ENCODE data around the gene PSAT1. TPM values are rescaled to one million over a fixed set of nuclear protein-coding genes. Genes with fewer than 3 reads are reported as not detected.

Gene PSAT1
- total RNA-seq, 1 experiment from 2014 or later, result 173 TPM

DNA sequence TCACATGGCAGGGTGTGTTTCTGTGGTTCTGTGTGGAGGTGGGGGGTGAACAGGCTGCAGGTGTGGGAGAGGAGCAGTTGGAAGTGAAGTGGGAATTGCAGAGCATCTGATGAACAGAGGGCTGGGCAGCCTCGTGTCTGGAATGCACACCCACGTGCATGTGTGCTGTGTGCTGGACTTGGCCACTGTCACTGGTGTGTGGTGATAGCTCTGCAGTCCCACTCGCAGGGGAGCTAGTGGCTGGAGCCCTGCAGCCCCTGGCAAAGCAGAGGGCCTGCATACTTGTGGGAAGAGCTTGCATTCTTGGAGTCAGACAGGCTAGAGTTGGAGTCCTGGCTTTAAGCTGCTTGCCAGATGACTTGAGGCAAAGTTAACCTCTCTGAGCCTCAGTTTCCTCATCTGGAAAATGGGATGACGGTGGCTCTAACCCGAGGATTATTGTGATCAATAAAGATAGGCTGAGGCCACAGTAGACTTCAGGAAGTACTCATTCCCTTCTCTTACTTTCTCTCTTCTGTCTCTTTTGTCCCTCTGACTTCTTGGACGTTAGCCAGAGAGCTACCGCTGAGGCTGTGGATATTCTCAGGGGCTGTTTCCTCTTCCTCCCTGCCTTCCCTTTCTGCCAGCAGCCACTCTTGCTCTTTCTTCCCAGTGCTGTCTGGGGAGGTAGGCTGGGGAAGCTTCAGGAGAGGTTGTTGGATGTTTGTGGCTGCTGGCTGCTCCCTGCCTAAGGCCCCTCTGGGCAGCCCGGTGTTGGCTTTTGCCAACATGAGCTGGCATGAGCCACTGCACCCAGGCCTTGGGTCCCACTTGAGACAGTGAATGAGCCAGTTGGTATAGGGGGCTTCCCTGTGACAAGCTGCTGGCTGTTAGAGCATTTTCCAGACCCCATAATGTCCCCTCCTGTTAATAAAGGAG lies 18.3 kb downstream of the PSAT1 start:
- Histone ChIP-seq H3K4me3 (ENCODE audit: low read length) (no peak overlapping the region), H3K9ac (ENCODE audit: low read length) (no peak overlapping the region), H2AFZ (ENCODE audit: low read length) (no peak overlapping the region), H3K9me3 (ENCODE audit: low read length) (no peaks in the 10 kb centered on the region), H3K27ac (ENCODE audit: low read length) (no peak overlapping the region), H3K4me2 (ENCODE audit: low read depth, low read length, poor library complexity, severe bottlenecking) (no peak overlapping the region), H3K36me3 (ENCODE audit: insufficient read depth, low read length) (peaks cover 32% of the 10 kb centered on the region), H3K27me3 (ENCODE audit: low read length) (no peaks in the 10 kb centered on the region), H3K4me1 (ENCODE audit: low read length) (peaks cover 19% of the 10 kb centered on the region), H3K79me2 (ENCODE audit: low read length) (peaks cover 4% of the 10 kb centered on the region; the same call in 1 of the 2 replicates), H4K20me1 (ENCODE audit: insufficient read depth, low read depth, low read length) (no peaks in the 10 kb centered on the region), H3K9me2 (replicated peaks; ENCODE audit: insufficient read depth, low read length) (no peaks in the 10 kb centered on the region)
- DNase-seq, result no peak

DNA sequence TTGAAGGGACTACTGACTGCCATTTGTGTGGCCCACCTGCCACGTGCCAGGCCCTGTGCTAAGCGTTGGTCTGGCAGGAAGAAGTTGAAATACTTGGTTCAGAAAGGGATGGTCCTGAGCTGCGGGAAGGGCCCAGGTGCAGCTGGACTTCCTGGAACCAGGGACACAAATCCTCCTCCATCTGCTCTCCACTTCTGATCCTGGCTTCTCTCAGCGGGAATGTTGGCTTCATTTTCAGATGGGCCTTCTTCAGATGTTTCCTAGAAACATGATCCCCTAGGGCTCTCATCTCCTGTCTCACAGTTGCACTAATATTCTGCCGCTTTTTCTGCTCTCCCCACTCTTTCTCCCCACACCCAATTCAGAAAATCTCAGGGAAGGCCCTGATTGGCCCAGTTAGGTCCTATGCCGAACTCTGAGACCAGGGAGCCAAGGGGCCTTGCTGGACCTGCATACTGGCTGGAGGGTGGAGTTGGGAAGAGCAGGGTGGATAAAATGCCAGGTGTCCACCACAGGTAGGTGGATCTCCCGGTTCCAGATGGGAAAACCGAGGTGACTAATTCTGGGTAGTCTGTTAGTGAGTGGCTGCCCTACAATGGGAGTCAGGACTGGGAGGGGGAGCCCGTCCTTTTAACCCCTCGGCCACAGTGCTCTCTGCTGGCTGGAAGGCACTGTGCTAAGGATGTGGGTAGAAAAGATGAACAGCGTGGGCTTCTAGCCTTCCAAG lies 19.4 kb downstream of the PSAT1 start:
- no peaks in the 10 kb centered on the region for H3K9me3 ChIP-seq (ENCODE audit: low read length)
- no peak overlapping the region for H3K27ac ChIP-seq (ENCODE audit: low read length)
- no peak overlapping the region for H3K9ac ChIP-seq (ENCODE audit: low read length)
- no peak for DNase-seq
- H2AFZ ChIP-seq (ENCODE audit: low read length), result no peak overlapping the region
- H3K4me2 ChIP-seq (ENCODE audit: low read depth, low read length, poor library complexity, severe bottlenecking), result no peak overlapping the region
- no peaks in the 10 kb centered on the region for H3K9me2 ChIP-seq (replicated peaks; ENCODE audit: insufficient read depth, low read length)
- peaks cover 19% of the 10 kb centered on the region for H3K4me1 ChIP-seq (ENCODE audit: low read length)
- no peaks in the 10 kb centered on the region for H4K20me1 ChIP-seq (ENCODE audit: insufficient read depth, low read depth, low read length)
- no peak overlapping the region for H3K4me3 ChIP-seq (ENCODE audit: low read length)
- H3K79me2 ChIP-seq (ENCODE audit: low read length), result peaks cover 4% of the 10 kb centered on the region; the same call in 1 of the 2 replicates
- no peaks in the 10 kb centered on the region for H3K27me3 ChIP-seq (ENCODE audit: low read length)
- peaks cover 34% of the 10 kb centered on the region for H3K36me3 ChIP-seq (ENCODE audit: insufficient read depth, low read length)

DNA sequence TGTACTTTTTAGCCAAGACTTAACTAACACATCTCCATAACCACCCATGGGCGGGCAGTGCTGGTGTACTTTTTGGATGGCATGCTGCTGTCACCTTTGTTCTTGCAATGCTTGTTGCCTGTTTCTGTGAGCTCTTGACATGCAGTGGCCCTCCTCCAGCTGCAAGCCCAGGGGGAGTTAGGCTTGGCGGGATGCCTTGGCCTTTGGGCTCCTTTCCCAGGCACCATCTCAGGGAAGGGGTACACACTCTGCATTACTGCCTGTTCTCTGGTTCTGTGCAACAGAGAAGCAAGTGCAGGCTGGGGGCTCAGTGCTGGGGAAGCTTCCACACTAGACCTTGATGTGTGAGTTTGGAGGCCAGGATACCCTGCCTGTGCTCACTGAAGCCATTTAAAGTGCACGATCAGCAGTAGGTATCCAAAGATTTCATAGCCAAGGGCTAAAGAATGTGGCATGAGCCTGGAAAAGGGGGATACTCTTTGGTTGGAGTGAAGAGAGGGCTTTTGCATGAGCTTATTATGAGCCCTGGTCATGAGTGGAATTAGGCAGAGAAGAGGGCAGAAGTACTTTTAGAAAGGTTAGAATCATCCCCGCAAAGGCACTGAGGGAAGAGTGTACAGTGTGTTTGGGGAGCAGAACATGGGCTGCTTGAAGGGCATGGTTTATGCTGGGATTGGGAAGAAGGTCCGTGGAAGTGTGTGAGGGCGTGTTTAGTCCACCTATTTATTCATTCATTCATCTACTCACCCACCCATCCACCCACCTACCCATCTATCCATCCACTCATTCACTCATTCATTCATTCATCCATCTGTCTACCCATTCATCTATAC lies 22.5 kb downstream of the PSAT1 start:
- Histone ChIP-seq H2AFZ (ENCODE audit: low read length) (no peak overlapping the region), H3K4me2 (ENCODE audit: low read depth, low read length, poor library complexity, severe bottlenecking) (no peak overlapping the region), H3K4me1 (ENCODE audit: low read length) (no peaks in the 10 kb centered on the region), H3K9ac (ENCODE audit: low read length) (no peak overlapping the region), H3K79me2 (ENCODE audit: low read length) (no peaks in the 10 kb centered on the region), H3K9me2 (replicated peaks; ENCODE audit: insufficient read depth, low read length) (no peaks in the 10 kb centered on the region), H3K4me3 (ENCODE audit: low read length) (no peak overlapping the region), H3K27ac (ENCODE audit: low read length) (no peak overlapping the region), H3K36me3 (ENCODE audit: insufficient read depth, low read length) (peaks cover 46% of the 10 kb centered on the region), H4K20me1 (ENCODE audit: insufficient read depth, low read depth, low read length) (no peaks in the 10 kb centered on the region), H3K27me3 (ENCODE audit: low read length) (no peaks in the 10 kb centered on the region), H3K9me3 (ENCODE audit: low read length) (no peaks in the 10 kb centered on the region)
- no peak for DNase-seq

DNA sequence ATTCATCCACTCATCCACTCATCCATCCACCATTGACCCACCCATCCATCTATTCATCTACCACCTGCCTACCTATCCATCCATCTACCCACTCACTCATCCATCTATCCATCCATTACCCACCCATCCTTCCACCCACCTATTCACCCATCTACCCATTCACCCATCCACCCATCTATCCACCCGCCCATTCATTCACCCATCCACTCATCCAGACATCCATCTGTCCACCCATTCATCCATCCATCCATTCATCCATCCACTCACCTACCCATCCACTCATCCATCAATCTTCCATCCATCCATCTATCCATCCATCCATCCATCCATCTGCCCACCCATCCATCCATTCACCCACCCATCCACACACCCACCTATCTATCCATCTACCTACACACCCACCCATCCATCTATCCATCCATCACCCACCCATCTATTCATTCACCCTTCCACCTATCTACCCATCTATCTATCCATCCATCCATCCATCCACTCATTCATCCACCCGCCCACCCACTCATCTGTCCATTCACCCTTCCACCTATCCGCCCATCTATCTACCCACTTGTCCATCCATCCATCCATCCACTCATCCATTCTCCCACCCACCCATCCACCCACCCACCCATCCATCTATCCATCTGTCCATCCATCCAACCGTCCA lies 23.2 kb downstream of the PSAT1 start:
- Histone ChIP-seq H2AFZ (ENCODE audit: low read length) (no peak overlapping the region), H3K4me1 (ENCODE audit: low read length) (no peaks in the 10 kb centered on the region), H3K4me3 (ENCODE audit: low read length) (no peak overlapping the region), H3K9me2 (replicated peaks; ENCODE audit: insufficient read depth, low read length) (no peaks in the 10 kb centered on the region), H3K4me2 (ENCODE audit: low read depth, low read length, poor library complexity, severe bottlenecking) (no peak overlapping the region), H3K27ac (ENCODE audit: low read length) (no peak overlapping the region), H4K20me1 (ENCODE audit: insufficient read depth, low read depth, low read length) (no peaks in the 10 kb centered on the region), H3K36me3 (ENCODE audit: insufficient read depth, low read length) (peaks cover 52% of the 10 kb centered on the region), H3K9me3 (ENCODE audit: low read length) (no peaks in the 10 kb centered on the region), H3K9ac (ENCODE audit: low read length) (no peak overlapping the region), H3K27me3 (ENCODE audit: low read length) (no peaks in the 10 kb centered on the region), H3K79me2 (ENCODE audit: low read length) (no peaks in the 10 kb centered on the region)
- DNase-seq, result no peak

DNA sequence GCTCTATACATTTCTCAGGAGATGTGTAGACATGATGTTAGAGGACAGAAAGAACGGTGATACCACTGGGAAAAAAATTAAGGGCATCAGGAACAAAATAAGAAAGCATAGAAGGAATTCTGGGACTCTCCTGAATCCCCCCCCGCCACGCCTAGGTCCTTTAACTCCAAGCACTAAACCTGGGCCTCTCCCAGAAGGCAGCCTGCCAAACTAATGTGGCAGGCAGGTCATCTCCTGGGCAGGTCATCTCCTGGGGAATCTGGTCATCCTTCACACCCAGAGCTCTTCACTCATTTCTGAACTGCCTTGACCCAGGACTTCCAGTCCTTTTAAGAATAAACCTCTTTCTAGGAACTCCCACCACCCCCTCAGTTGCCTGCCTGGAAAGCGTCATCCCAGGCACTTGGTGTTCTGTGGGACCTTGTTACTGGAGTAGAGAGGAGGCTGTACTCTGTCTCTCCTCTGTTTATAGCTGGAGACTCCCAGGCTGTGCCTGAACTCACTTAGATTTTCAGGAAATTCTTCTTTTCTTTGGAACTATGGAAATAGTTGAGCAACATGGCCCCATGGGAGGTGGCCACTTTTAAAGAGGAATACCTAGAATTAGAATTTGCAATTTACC lies 24.1 kb downstream of the PSAT1 start:
- Histone ChIP-seq H3K9me2 (replicated peaks; ENCODE audit: insufficient read depth, low read length) (no peaks in the 10 kb centered on the region), H3K27me3 (ENCODE audit: low read length) (no peaks in the 10 kb centered on the region), H3K4me3 (ENCODE audit: low read length) (no peak overlapping the region), H4K20me1 (ENCODE audit: insufficient read depth, low read depth, low read length) (no peaks in the 10 kb centered on the region), H3K4me1 (ENCODE audit: low read length) (no peaks in the 10 kb centered on the region), H3K27ac (ENCODE audit: low read length) (no peak overlapping the region), H3K4me2 (ENCODE audit: low read depth, low read length, poor library complexity, severe bottlenecking) (no peak overlapping the region), H3K9me3 (ENCODE audit: low read length) (no peaks in the 10 kb centered on the region), H2AFZ (ENCODE audit: low read length) (no peak overlapping the region), H3K9ac (ENCODE audit: low read length) (no peak overlapping the region), H3K36me3 (ENCODE audit: insufficient read depth, low read length) (peaks cover 60% of the 10 kb centered on the region), H3K79me2 (ENCODE audit: low read length) (no peaks in the 10 kb centered on the region)
- no peak for DNase-seq

- Histone ChIP-seq H4K20me1 (ENCODE audit: insufficient read depth, low read depth, low read length) (no peaks in the 10 kb centered on the region), H3K4me2 (ENCODE audit: low read depth, low read length, poor library complexity, severe bottlenecking) (no peak overlapping the region), H3K4me3 (ENCODE audit: low read length) (no peak overlapping the region), H3K4me1 (ENCODE audit: low read length) (no peaks in the 10 kb centered on the region), H3K9ac (ENCODE audit: low read length) (no peak overlapping the region), H3K9me3 (ENCODE audit: low read length) (no peaks in the 10 kb centered on the region), H3K9me2 (replicated peaks; ENCODE audit: insufficient read depth, low read length) (no peaks in the 10 kb centered on the region), H2AFZ (ENCODE audit: low read length) (no peak overlapping the region), H3K79me2 (ENCODE audit: low read length) (no peaks in the 10 kb centered on the region), H3K27me3 (ENCODE audit: low read length) (no peaks in the 10 kb centered on the region), H3K36me3 (ENCODE audit: insufficient read depth, low read length) (peaks cover 63% of the 10 kb centered on the region), H3K27ac (ENCODE audit: low read length) (no peak overlapping the region)
- no peak for DNase-seq
Observed at GRCh38 chr9:78321505-78321904, 24.6 kb downstream of the PSAT1 start.

DNA sequence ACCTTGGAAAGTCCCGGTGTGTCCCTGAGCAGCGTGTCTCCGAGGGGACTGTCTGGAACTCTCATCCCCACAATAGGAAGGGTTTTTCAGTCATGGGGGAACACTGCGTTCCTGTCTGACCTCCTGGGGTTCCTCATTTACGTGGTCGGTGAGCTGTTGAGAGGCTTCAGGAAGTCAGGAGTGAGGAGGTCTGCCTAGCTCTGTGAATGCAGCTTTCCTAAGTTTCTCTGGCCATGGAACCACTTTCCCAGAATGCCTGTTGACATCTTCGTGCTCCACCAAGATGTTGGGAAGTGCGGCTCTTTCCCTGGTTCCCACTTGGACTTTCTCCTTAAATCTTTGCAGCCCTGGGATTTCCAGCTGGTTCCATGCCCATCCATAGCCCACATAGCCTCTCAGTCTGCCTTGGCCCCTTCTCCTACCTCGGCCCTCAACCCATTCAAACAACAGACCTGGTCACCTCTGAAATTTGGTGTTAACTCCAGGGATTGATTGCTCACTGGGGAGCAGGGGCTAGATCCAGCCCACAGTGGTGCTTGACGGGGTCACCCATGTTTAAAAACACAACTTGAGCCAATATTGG lies 27.2 kb downstream of the PSAT1 start:
- Histone ChIP-seq H3K27me3 (ENCODE audit: low read length) (no peaks in the 10 kb centered on the region), H3K4me1 (ENCODE audit: low read length) (no peaks in the 10 kb centered on the region), H3K9ac (ENCODE audit: low read length) (no peak overlapping the region), H4K20me1 (ENCODE audit: insufficient read depth, low read depth, low read length) (peaks cover 7% of the 10 kb centered on the region; the same call in 1 of the 2 replicates), H3K27ac (ENCODE audit: low read length) (no peak overlapping the region), H3K9me3 (ENCODE audit: low read length) (no peaks in the 10 kb centered on the region), H3K9me2 (replicated peaks; ENCODE audit: insufficient read depth, low read length) (no peaks in the 10 kb centered on the region), H3K4me3 (ENCODE audit: low read length) (no peak overlapping the region), H3K79me2 (ENCODE audit: low read length) (no peaks in the 10 kb centered on the region), H3K36me3 (ENCODE audit: insufficient read depth, low read length) (peaks cover 52% of the 10 kb centered on the region), H2AFZ (ENCODE audit: low read length) (no peak overlapping the region), H3K4me2 (ENCODE audit: low read depth, low read length, poor library complexity, severe bottlenecking) (no peak overlapping the region)
- no peak for DNase-seq

Measured in Karpas-422 (cell line).